OCI-LY3 (cell line): Measurements from ENCODE around the gene TUBG1.
A peak's percentile ranks its signal among the peaks of the same experiment; 100 is the strongest.
"Not testable (repeated sequence)": the region's sequence is repeated elsewhere in the genome, so short reads cannot be mapped to it uniquely, and the experiment has no call there.

Experiments
- H2AFZ ChIP-seq: fragments of 200-600, 300-600 bp; shearing (Covaris generic); 2 replicates; pipeline ENCODE4 v1.6.0; 2014; ENCODE audit warnings: antibody characterized with exemption, low read depth, low read length
- H3K27ac ChIP-seq: fragments of 200-600, 300-600 bp; sonication (generic); 2 replicates; pipeline ENCODE4 v1.5.1; 2014; ENCODE audit warnings: mild to moderate bottlenecking, low read length, moderate library complexity, mixed read lengths
- H3K27me3 ChIP-seq: fragments of 200-600, 300-600 bp; sonication (generic); 2 replicates; pipeline ENCODE4 v1.6.1; 2014; ENCODE audit warnings: low read depth, low read length, mixed read lengths
- H3K36me3 ChIP-seq: fragments of 200-600, 300-600 bp; sonication (generic); replicated peaks from 2 replicates; pipeline ENCODE3; 2014; ENCODE audit warnings: low read depth, low read length, mixed read lengths
- H3K4me1 ChIP-seq: fragments of 300-600, 200-600 bp; sonication (generic); 2 replicates; pipeline ENCODE4 v1.6.1; 2014; ENCODE audit warnings: low read length, mixed read lengths
- H3K4me2 ChIP-seq: fragments of 200-600, 300-600 bp; sonication (generic); 2 replicates; pipeline ENCODE4 v1.6.1; 2014; ENCODE audit warnings: low read length, mixed read lengths
- H3K4me3 ChIP-seq: fragments of 300-600, 200-600 bp; sonication (generic); 2 replicates; pipeline ENCODE4 v1.5.1; 2014; ENCODE audit warnings: antibody characterized with exemption, mild to moderate bottlenecking, low read length, moderate library complexity
- H3K79me2 ChIP-seq: fragments of 300-600, 200-600 bp; shearing (Covaris generic); 2 replicates; pipeline ENCODE4 v1.6.1; 2014; ENCODE audit warnings: mild to moderate bottlenecking, low read length, mixed read lengths
- H3K9ac ChIP-seq: fragments of 300-600, 200-600 bp; shearing (Covaris generic); 2 replicates; pipeline ENCODE4 v1.6.0; 2014; ENCODE audit warnings: mild to moderate bottlenecking, low read length, moderate library complexity
- H3K9me3 ChIP-seq: fragments of 200-600, 300-600 bp; shearing (Covaris generic); 2 replicates; pipeline ENCODE4 v1.6.1; 2014; ENCODE audit warnings: low read length, mixed read lengths; ENCODE audit not compliant: insufficient read depth
- H4K20me1 ChIP-seq: fragments of 200-600, 300-600 bp; sonication (generic); 2 replicates; pipeline ENCODE4 v1.6.1; 2016; ENCODE audit warnings: low read length, mixed read lengths; ENCODE audit not compliant: insufficient read depth
- EZH2phosphoT487 ChIP-seq: fragments of 200-600 bp; shearing (Covaris generic); IDR thresholded peaks from 2 replicates; pipeline ENCODE4 v1.6.1; 2018; ENCODE audit warnings: antibody characterized with exemption, mixed run types, low read depth
- TF ChIP-seq, protein P1 (sequence below): fragments of 200-600, 300-600 bp; sonication (generic); IDR thresholded peaks from 2 replicates; pipeline ENCODE4 v1.5.1; 2014; ENCODE audit warnings: antibody characterized with exemption, low read length, low read depth

The TUBG1 gene

DNA sequence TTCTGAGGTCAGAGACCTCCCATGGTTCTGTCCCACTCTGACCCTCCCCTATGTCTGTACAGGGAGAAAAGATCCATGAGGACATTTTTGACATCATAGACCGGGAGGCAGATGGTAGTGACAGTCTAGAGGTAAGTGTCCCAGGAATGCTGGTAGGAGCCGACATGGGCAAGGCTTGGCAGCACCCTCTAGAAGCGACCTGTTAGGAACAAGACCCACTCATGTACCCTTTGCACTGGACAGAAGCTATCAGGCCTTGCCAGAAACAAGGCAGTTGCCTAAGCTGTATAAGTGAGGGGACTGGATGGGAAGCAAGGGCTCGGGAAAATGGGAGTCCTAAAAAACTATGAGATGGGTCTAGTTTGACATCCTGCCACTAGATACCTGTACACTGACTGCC is 2.5 kb downstream of the TUBG1 start:
- Histone ChIP-seq H3K9ac (no peak overlapping the region), H3K36me3 (peaks cover 20% of the 10 kb centered on the region), H2AFZ (no peak overlapping the region), H3K9me3 (no peaks in the 10 kb centered on the region), H3K27ac (no peak overlapping the region), H3K4me1 (peaks cover 11% of the 10 kb centered on the region), H3K4me2 (no peak overlapping the region), H3K27me3 (no peaks in the 10 kb centered on the region), H3K79me2 (peaks cover 30% of the 10 kb centered on the region), H4K20me1 (peaks cover 6% of the 10 kb centered on the region; the same call in 1 of the 2 replicates), H3K4me3 (no peak overlapping the region)
- TF ChIP-seq, protein P1, sequence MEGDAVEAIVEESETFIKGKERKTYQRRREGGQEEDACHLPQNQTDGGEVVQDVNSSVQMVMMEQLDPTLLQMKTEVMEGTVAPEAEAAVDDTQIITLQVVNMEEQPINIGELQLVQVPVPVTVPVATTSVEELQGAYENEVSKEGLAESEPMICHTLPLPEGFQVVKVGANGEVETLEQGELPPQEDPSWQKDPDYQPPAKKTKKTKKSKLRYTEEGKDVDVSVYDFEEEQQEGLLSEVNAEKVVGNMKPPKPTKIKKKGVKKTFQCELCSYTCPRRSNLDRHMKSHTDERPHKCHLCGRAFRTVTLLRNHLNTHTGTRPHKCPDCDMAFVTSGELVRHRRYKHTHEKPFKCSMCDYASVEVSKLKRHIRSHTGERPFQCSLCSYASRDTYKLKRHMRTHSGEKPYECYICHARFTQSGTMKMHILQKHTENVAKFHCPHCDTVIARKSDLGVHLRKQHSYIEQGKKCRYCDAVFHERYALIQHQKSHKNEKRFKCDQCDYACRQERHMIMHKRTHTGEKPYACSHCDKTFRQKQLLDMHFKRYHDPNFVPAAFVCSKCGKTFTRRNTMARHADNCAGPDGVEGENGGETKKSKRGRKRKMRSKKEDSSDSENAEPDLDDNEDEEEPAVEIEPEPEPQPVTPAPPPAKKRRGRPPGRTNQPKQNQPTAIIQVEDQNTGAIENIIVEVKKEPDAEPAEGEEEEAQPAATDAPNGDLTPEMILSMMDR = no peak
- TF ChIP-seq EZH2phosphoT487 = no peak

GRCh38 chr17:42613699-42614295 is 4.3 kb downstream of the TUBG1 start:
- no peaks in the 10 kb centered on the region for H3K9me3 ChIP-seq
- H3K4me3 ChIP-seq = no peak overlapping the region
- no peak overlapping the region for H3K4me2 ChIP-seq
- peaks cover 15% of the 10 kb centered on the region for H3K4me1 ChIP-seq
- H3K27ac ChIP-seq = no peak overlapping the region
- no peak overlapping the region for H2AFZ ChIP-seq
- H3K36me3 ChIP-seq = peaks cover 20% of the 10 kb centered on the region
- H3K27me3 ChIP-seq = no peaks in the 10 kb centered on the region
- no peak for TF ChIP-seq EZH2phosphoT487
- TF ChIP-seq, protein P1 = no peak
- H4K20me1 ChIP-seq = no peaks in the 10 kb centered on the region
- peaks cover 13% of the 10 kb centered on the region for H3K79me2 ChIP-seq
- H3K9ac ChIP-seq = no peak overlapping the region

DNA sequence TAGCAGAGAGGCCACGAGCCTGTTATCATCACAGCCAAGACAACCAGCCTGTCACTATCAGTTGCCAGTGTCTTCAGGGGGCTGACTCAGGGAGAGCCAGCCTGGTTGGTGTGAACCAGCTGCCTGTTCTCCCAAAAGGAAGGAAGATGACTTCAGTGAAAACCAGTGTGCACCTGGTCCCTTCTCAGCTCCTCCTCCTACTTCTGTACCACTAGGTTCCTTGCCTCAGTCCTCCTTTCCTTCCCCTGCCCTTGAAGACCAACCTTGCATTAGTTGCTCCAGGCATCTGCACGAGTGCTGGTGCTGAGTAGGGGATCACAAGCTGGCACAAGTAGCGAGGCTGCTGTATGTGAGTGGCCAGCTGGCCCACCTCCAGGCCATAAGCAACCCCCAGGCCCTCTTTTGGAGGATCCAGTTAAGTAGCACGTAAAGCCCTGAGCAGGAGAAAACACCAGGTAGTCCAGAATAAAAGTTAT is 8.5 kb downstream of the TUBG1 start:
- H3K9me3 ChIP-seq = no peaks in the 10 kb centered on the region
- H3K79me2 ChIP-seq = no peaks in the 10 kb centered on the region
- no peak overlapping the region for H2AFZ ChIP-seq
- peak overlapping the region; percentile 62 for H3K27ac ChIP-seq
- H3K27me3 ChIP-seq = no peaks in the 10 kb centered on the region
- H3K9ac ChIP-seq = no peak overlapping the region
- no peak overlapping the region for H3K4me2 ChIP-seq
- TF ChIP-seq EZH2phosphoT487 = no peak
- TF ChIP-seq, protein P1 = no peak
- no peak overlapping the region for H3K4me3 ChIP-seq
- H4K20me1 ChIP-seq = no peaks in the 10 kb centered on the region
- H3K4me1 ChIP-seq = peaks cover 23% of the 10 kb centered on the region
- H3K36me3 ChIP-seq = peaks cover 10% of the 10 kb centered on the region

DNA sequence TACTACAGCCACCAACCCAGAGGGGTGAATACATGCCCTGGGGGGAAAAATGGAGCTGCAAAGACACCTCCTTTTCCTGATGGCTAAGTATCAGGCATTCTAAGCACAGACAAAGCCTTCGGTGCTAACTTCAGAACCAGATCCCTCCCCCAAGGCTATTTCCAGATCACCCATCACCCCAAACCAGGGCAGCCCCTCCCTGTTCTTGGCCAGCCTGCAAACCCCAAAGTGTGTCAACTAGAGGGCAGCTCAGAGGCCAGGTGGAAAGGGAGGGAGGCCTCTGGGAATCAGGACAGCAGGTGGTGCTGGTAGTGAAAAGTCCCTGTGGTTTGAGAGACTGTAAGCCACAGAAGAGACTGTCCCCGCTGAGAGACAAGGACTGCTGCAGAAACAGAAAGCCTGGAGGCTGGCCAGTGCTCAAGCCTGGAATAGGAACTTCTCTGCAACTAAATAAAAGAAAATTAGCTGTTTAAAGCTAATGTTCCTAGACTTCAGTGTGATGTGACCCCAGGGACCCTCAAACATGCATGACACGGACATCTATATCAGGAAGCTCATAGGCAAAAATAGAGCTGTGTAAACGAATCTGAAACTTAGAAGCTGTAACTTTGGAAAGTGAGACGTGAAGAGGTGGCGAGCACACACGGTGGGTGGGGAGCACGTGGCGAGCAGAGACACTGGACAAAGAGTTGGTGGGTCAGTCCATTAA is 9.1 kb downstream of the TUBG1 start:
- H2AFZ ChIP-seq = peak overlapping the region; percentile 47; the same call in 1 of the 2 replicates
- peaks cover 23% of the 10 kb centered on the region for H3K4me1 ChIP-seq
- H3K27ac ChIP-seq = peak overlapping the region; percentile 62
- no peaks in the 10 kb centered on the region for H3K79me2 ChIP-seq
- H3K4me2 ChIP-seq = peak overlapping the region; percentile 56
- peak overlapping the region; percentile 41; the same call in 1 of the 2 replicates for H3K9ac ChIP-seq
- no peaks in the 10 kb centered on the region for H3K9me3 ChIP-seq
- H3K36me3 ChIP-seq = peaks cover 10% of the 10 kb centered on the region
- TF ChIP-seq EZH2phosphoT487 = no peak
- TF ChIP-seq, protein P1 = peak; percentile 49
- no peaks in the 10 kb centered on the region for H3K27me3 ChIP-seq
- H3K4me3 ChIP-seq = peak overlapping the region; percentile 30
- no peaks in the 10 kb centered on the region for H4K20me1 ChIP-seq

DNA sequence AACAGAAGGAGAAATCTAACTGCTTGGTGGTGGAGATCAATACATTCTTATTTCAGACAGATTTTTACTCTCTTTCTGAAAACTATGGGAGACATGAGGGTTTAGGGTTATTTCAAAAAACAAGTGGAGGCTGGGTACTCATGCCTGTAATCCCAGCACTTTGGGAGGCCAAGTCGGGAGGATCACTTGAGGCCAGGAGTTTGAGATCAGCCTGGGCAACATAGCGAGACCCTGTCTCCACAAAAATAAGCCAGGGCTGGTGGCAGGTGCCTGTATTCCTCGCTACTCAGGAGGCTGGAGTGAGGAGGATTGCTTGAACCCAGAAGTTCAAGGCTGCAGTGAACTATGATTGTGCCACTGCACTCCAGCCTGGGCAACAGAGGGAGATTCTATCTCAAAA is 12.5 kb downstream of the TUBG1 start:
- not testable (repeated sequence) for H3K9ac ChIP-seq, H3K36me3 ChIP-seq, H3K4me3 ChIP-seq, H3K27me3 ChIP-seq, H3K4me2 ChIP-seq, H3K27ac ChIP-seq, H3K79me2 ChIP-seq, H3K9me3 ChIP-seq, H2AFZ ChIP-seq, H4K20me1 ChIP-seq
- peaks cover 23% of the 10 kb centered on the region for H3K4me1 ChIP-seq
